ENCODE data around the gene TMEM209. TPM values are rescaled to one million over a fixed set of nuclear protein-coding genes. Genes with fewer than 3 reads are reported as not detected.

Gene TMEM209
- total RNA-seq, 2 experiments from 2014 or later = 36.0 to 37.3 TPM

DNA sequence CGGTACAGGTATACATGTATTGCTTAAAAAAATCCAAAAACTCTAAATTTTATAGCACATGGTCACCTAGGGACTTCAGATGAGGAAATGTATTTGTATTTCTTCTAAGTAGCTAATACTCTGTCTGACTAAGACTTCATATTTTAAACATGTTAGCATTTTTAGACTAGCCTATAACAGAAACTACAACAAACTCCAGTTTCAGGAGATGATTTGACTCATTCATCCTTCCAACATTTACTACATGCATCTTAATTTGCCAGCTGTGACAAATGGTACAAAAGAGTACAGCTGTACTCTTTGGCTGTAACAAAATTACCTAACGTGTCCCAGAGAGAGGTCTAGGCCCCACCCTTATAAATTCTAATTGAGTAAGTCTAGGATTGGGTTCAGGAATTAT lies 22.2 kb downstream of the TMEM209 start:
- H3K36me3 Mint-ChIP-seq (ENCODE audit: low read depth) = peaks cover 39% of the 10 kb centered on the region
- H3K4me1 Mint-ChIP-seq (ENCODE audit: low read depth) = peaks cover 30% of the 10 kb centered on the region

DNA sequence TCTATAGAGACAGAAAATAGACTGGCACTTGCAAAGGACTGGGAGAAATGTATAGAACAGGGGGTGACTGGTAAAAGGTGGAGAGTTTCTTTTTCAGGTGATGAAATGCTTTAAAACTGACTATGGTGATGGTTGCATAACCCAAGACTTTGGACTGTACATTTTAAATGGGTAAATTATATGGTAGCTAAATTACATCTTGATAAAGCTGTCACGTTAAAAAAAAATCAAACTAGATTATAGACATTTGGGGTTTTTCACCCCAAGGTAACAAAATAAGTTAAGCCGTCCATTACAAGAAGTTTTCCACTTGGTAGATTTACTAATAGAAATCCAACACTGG lies 24.0 kb downstream of the TMEM209 start:
- Mint-ChIP-seq H3K4me1 (ENCODE audit: low read depth) (peaks cover 30% of the 10 kb centered on the region), H3K27ac (peak overlapping the region; percentile 79), H3K27me3 (ENCODE audit: low read depth) (no peaks in the 10 kb centered on the region), H3K4me3 (no peak overlapping the region), H3K36me3 (ENCODE audit: low read depth) (peaks cover 33% of the 10 kb centered on the region), H3K9me3 (no peaks in the 10 kb centered on the region)
- CTCF ChIA-PET = interaction anchor here (0.6 kb wide), 1 partner anchor 59 kb away, joined by 3 read pairs; no protein-coding TSS in a partner anchor
- no peak for DNase-seq
- intact Hi-C loops (cut with micrococcal nuclease) = loop anchor here (2.0 to 10.0 kb wide), 6 partner anchors 110 to 926 kb away; partner anchors contain the start of gene KLHDC10

More for the DNA sequence above, 22.2 kb downstream of the TMEM209 start:
- Mint-ChIP-seq H3K4me3 (no peak overlapping the region), H3K27me3 (ENCODE audit: low read depth) (no peaks in the 10 kb centered on the region), H3K27ac (peak overlapping the region; percentile 65), H3K9me3 (no peaks in the 10 kb centered on the region)
- DNase-seq = no peak
- intact Hi-C loops (cut with micrococcal nuclease) = loop anchor here (5.0 to 10.0 kb wide), 2 partner anchors 852 to 924 kb away; no protein-coding TSS in a partner anchor
- CTCF ChIA-PET = interaction anchor here (0.8 to 1.9 kb wide), 3 partner anchors 111 to 575 kb away, joined by 3 to 7 read pairs (median 3); no protein-coding TSS in a partner anchor

DNA sequence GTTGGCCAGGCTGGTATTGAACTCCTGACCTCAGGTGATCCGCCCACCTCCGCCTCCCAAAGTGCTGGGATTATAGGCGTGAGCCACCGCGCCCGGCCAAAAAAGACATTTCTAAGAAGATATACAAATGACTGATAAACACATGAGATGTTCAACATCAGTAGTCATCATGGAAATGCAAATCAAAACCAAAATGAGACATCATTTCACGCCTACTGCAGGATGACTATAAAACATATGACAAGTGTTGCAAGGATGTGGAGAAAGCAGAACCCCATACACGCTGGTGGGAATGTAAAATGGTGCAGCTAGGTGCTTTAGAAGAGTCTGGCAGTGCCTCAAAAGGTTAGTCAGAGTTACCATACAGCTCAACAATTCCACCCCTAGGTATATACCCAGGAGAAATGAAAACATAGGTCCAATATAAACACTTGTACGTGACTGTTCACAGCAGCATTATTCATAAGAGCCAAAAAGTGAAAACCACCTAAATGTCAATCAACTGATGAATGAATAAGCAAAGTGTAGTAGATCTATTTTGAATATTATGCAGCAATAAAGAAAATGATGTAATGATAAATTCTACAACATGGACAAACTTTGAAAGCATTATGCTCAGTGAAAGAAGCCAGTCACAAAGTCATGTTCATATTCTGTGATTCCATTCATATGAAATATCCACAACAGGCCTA lies 24.5 kb downstream of the TMEM209 start:
- Mint-ChIP-seq H3K4me3 (no peak overlapping the region), H3K4me1 (ENCODE audit: low read depth) (peaks cover 30% of the 10 kb centered on the region), H3K36me3 (ENCODE audit: low read depth) (peaks cover 33% of the 10 kb centered on the region), H3K27ac (peak overlapping the region; percentile 79), H3K9me3 (no peaks in the 10 kb centered on the region), H3K27me3 (ENCODE audit: low read depth) (no peaks in the 10 kb centered on the region)
- peak; percentile 73 for DNase-seq
- intact Hi-C loops (cut with micrococcal nuclease) = loop anchor here (1.0 to 10.0 kb wide), 11 partner anchors 25 to 927 kb away; partner anchors contain the start of genes KLHDC10 and TMEM209
- CTCF ChIA-PET = interaction anchor here (0.6 kb wide), 1 partner anchor 577 kb away, joined by 3 read pairs; no protein-coding TSS in a partner anchor

DNA sequence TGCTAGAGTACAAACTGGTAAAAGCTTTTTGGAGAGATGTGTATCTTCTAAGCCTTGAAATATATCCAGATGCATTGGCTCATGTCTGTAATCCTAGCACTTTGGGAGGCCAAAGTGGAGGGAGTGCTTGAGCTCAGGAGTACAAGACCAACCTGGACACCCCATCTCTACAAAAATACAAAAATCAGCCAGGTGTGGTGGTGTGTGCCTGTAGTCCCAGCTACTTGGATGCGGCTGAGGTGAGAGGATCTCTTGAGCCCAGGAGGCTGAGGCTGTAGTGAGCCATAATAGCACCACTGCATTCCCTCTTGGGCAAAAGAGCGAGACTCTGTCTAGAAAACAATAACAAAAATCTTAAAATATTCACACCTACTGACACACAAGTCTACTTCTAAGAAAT lies 25.6 kb downstream of the TMEM209 start:
- peaks cover 31% of the 10 kb centered on the region for H3K36me3 Mint-ChIP-seq (ENCODE audit: low read depth)
- no peak overlapping the region for H3K4me3 Mint-ChIP-seq
- CTCF ChIA-PET = interaction anchor here (0.7 kb wide), 1 partner anchor 258 kb away, joined by 3 read pairs; no protein-coding TSS in a partner anchor
- H3K27ac Mint-ChIP-seq = no peak overlapping the region
- no peak for DNase-seq
- H3K4me1 Mint-ChIP-seq (ENCODE audit: low read depth) = peaks cover 30% of the 10 kb centered on the region
- H3K9me3 Mint-ChIP-seq = no peaks in the 10 kb centered on the region
- intact Hi-C loops (cut with micrococcal nuclease) = loop anchor here (1.0 to 10.0 kb wide), 11 partner anchors 26 to 928 kb away; partner anchors contain the start of genes KLHDC10 and TMEM209
- H3K27me3 Mint-ChIP-seq (ENCODE audit: low read depth) = no peaks in the 10 kb centered on the region

DNA sequence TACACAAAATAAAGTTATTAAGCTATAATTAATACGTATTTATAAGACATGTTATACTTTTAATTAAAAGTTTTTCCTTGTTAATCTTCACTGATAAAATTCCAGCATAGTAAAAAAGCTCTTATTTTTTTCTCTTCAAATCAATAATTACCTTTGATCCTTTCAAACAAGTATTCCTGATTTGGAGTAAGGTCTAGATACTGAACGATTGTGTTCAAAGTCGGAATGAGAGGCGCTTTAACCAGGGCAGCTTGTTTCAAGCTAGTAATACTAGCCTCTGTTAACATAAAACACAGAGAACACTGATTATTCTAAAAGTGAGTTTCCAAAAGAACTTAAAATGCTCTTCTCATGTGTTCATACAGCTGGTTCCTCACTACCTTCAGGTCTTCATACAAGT lies 27.0 kb downstream of the TMEM209 start:
- Mint-ChIP-seq H3K4me1 (ENCODE audit: low read depth) (peaks cover 25% of the 10 kb centered on the region), H3K27ac (no peak overlapping the region), H3K9me3 (no peaks in the 10 kb centered on the region), H3K36me3 (ENCODE audit: low read depth) (peaks cover 34% of the 10 kb centered on the region), H3K27me3 (ENCODE audit: low read depth) (no peaks in the 10 kb centered on the region), H3K4me3 (no peak overlapping the region)
- DNase-seq = no peak
- intact Hi-C loops (cut with micrococcal nuclease) = no loop called here
- CTCF ChIA-PET = interaction anchor here (0.6 kb wide), 1 partner anchor 1524 kb away, joined by 3 read pairs; no protein-coding TSS in a partner anchor

DNA sequence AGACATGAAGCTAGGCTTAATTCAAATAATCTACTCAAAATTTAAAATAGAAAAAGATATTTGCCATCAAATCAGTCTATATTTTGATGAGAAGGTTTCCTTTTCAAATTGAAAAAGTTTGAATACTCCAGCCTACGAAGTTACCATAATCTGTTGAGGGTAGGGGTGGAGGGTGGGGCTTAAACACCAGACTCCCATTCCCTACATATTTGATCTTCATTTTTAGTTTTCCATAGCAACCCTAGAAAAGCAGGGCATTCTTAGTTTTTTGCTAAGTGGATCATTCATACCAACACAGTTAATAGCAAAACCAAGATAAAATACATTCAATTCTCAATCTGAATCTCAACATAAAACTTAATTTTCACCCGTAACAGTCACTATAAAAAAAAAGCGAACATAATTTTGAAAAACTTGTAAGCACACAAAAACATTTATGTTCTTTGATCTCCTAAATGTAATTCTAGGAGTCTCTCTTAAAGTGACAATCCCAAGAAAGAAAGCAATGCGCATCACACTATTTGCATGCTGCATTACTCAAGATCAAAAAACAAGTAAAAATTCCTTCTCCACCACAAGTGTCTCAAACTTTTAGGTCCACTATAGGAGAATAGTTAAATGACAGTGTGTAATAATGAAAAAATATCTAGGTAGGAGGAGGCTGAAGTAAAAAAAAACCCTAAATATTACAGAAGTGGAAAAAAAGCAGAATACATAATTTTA lies 30.8 kb downstream of the TMEM209 start:
- Mint-ChIP-seq H3K27ac (no peak overlapping the region), H3K27me3 (ENCODE audit: low read depth) (no peaks in the 10 kb centered on the region), H3K36me3 (ENCODE audit: low read depth) (peaks cover 34% of the 10 kb centered on the region), H3K4me3 (no peak overlapping the region), H3K4me1 (ENCODE audit: low read depth) (no peaks in the 10 kb centered on the region), H3K9me3 (no peaks in the 10 kb centered on the region)
- CTCF ChIA-PET = interaction anchor here (1.3 to 1.5 kb wide), 2 partner anchors 69 to 103 kb away, joined by 3 to 5 read pairs; no protein-coding TSS in a partner anchor
- no peak for DNase-seq
- intact Hi-C loops (cut with micrococcal nuclease) = no loop called here

DNA sequence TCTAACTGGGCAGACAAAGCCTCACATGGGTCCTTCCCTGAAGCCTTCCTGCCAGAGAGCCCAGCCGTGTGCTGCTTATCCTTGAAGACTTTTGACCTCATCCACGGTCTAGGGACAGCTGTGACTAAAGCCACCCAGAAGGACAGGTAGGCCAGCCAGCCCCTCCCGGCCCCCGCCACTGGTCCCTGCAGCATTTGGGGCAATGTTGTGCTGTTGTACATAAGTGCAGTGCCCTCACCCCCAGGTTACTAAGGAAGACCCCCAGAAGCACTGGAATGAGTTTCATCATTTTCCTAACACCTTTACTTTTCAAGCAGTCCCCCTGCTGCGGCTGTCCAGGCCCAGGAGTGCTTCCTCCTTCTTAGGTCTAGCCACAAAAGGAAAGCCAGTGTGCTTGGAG lies 43.0 kb downstream of the TMEM209 start:
- peaks cover 17% of the 10 kb centered on the region for H3K9me3 Mint-ChIP-seq
- H3K4me3 Mint-ChIP-seq = no peak overlapping the region
- DNase-seq = no peak
- no peaks in the 10 kb centered on the region for H3K27me3 Mint-ChIP-seq (ENCODE audit: low read depth)
- no peak overlapping the region for H3K27ac Mint-ChIP-seq
- CTCF ChIA-PET = no interaction called here
- H3K4me1 Mint-ChIP-seq (ENCODE audit: low read depth) = no peaks in the 10 kb centered on the region
- intact Hi-C loops (cut with micrococcal nuclease) = no loop called here
- peaks cover 72% of the 10 kb centered on the region for H3K36me3 Mint-ChIP-seq (ENCODE audit: low read depth)

DNA sequence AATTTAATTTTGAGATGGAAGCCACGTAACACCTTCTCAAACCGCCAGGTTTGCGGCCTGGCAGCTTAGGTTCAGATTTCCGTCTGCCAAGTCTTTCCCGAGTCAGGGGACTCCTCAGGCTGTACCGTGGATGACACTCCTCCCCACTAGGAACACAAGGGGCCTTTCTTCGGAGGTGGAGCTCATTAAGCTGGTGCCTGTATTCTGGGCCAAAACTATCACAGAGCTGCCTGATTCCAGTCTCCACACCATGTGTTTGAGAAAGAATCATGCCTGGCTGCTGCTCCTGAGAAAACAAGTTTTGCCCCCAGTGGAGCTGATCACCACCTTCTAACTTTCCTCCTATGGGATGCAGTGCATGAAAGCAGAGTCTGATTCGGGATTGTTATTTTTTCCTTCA lies 44.8 kb downstream of the TMEM209 start:
- Mint-ChIP-seq H3K4me3 (no peak overlapping the region), H3K36me3 (ENCODE audit: low read depth) (peaks cover 67% of the 10 kb centered on the region), H3K27ac (no peak overlapping the region), H3K9me3 (peaks cover 20% of the 10 kb centered on the region), H3K27me3 (ENCODE audit: low read depth) (peaks cover 1% of the 10 kb centered on the region), H3K4me1 (ENCODE audit: low read depth) (no peaks in the 10 kb centered on the region)
- CTCF ChIA-PET = interaction anchor here (0.6 to 1.0 kb wide), 2 partner anchors 11 to 305 kb away, joined by 3 read pairs; no protein-coding TSS in a partner anchor
- intact Hi-C loops (cut with micrococcal nuclease) = no loop called here
- no peak for DNase-seq

DNA sequence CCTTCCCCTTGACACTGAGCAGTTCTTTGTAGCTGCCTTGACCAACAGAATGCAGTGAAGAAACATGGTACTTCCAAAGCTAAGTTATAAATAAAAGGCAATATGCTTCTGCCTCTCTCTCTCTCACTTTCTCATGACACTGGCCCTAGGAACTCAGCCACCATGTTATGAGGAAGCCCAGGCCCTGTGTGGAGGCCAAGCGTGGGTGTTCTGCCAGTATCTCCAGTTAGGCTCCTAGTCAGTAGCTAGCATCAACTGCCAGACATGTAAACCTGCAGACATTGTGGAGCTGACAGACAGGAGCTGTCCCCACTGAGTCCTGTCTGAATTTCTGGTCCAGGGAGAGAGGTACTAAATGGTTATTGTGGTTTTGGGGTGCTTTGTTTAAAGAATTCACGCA lies 45.2 kb downstream of the TMEM209 start:
- Mint-ChIP-seq H3K27me3 (ENCODE audit: low read depth) (peaks cover 2% of the 10 kb centered on the region), H3K4me3 (no peak overlapping the region), H3K36me3 (ENCODE audit: low read depth) (peaks cover 63% of the 10 kb centered on the region), H3K4me1 (ENCODE audit: low read depth) (no peaks in the 10 kb centered on the region), H3K27ac (no peak overlapping the region), H3K9me3 (peaks cover 20% of the 10 kb centered on the region)
- CTCF ChIA-PET = interaction anchor here (1.0 kb wide), 1 partner anchor 11 kb away, joined by 3 read pairs; no protein-coding TSS in a partner anchor
- no peak for DNase-seq
- intact Hi-C loops (cut with micrococcal nuclease) = no loop called here

DNA sequence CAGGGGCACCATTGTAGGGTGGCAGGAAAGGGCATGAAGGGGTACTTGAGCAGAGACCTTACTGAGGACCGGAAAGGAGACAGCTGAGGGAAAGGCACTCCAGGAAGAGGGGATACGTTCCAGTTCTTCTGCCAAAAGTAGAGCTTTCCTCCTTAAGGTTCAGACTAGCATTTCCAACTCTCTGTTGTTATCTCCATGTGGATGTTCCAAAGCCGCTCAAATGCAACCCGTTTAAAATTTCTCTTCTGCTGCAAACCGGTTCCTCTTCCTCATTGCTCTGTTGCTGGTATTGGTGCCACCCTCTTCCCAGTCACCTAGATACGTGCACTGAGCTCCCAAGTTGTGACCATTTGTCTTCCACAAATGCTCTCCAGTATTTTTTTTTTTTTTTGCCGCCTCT lies 47.5 kb downstream of the TMEM209 start:
- CTCF ChIA-PET = interaction anchor here (0.6 kb wide), 1 partner anchor 10 kb away, joined by 4 read pairs; no protein-coding TSS in a partner anchor
- Mint-ChIP-seq H3K4me3 (no peak overlapping the region), H3K9me3 (peaks cover 20% of the 10 kb centered on the region), H3K4me1 (ENCODE audit: low read depth) (no peaks in the 10 kb centered on the region), H3K27ac (no peak overlapping the region), H3K36me3 (ENCODE audit: low read depth) (peaks cover 46% of the 10 kb centered on the region), H3K27me3 (ENCODE audit: low read depth) (peaks cover 4% of the 10 kb centered on the region)
- intact Hi-C loops (cut with micrococcal nuclease) = no loop called here
- no peak for DNase-seq

DNA sequence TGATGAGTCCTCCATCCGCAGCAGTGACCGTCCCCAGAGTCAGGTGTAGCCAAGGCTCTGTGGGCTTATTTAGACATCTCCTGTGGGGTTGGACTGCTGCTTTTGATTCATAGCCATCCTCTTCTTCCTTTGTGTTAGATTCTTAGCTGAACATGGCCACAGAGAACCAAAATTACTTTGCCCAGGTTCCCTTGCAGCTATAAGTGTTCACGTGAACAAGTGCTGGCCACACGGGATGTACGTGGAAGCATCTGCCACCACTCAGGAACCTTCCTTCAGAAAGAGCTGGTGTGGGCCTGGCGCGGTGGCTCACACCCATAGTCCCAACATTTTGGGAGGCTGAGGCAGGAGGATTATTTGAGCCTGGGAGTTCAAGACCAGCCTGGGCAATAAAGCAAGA lies 49.1 kb downstream of the TMEM209 start:
- Mint-ChIP-seq H3K27ac (no peak overlapping the region), H3K27me3 (ENCODE audit: low read depth) (peaks cover 4% of the 10 kb centered on the region), H3K4me1 (ENCODE audit: low read depth) (no peaks in the 10 kb centered on the region), H3K4me3 (no peak overlapping the region), H3K36me3 (ENCODE audit: low read depth) (peaks cover 33% of the 10 kb centered on the region), H3K9me3 (peaks cover 20% of the 10 kb centered on the region)
- CTCF ChIA-PET = interaction anchor here (1.1 kb wide), 1 partner anchor 31 kb away, joined by 3 read pairs; no protein-coding TSS in a partner anchor
- DNase-seq = no peak
- intact Hi-C loops (cut with micrococcal nuclease) = no loop called here
